ENCODE measurements around the gene C6orf47.

C6orf47 gene

DNA sequence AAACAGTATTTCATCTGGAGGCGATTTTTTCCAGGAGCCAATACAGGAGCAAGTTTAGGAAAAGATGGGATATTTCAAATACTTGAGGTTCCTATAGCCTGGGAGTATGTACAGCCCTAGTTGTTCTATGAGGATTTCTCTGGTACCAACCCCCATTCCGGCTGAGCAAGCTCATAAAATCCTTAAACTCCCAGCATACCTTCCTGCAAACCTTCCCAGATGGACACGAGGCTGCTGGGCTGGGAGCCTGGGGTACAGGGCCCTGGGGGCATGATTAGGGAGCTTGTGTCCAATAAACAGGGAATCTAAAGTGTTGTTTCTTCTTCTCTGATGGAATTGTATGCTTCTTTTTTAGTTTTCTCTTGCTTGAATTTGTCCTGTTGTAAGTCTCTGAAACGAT lies 38.6 kb downstream of the C6orf47 start:
- TF ChIP-seq, protein P1, sequence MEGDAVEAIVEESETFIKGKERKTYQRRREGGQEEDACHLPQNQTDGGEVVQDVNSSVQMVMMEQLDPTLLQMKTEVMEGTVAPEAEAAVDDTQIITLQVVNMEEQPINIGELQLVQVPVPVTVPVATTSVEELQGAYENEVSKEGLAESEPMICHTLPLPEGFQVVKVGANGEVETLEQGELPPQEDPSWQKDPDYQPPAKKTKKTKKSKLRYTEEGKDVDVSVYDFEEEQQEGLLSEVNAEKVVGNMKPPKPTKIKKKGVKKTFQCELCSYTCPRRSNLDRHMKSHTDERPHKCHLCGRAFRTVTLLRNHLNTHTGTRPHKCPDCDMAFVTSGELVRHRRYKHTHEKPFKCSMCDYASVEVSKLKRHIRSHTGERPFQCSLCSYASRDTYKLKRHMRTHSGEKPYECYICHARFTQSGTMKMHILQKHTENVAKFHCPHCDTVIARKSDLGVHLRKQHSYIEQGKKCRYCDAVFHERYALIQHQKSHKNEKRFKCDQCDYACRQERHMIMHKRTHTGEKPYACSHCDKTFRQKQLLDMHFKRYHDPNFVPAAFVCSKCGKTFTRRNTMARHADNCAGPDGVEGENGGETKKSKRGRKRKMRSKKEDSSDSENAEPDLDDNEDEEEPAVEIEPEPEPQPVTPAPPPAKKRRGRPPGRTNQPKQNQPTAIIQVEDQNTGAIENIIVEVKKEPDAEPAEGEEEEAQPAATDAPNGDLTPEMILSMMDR (IDR thresholded peaks at IDR 0.05; ENCODE audit: borderline replicate concordance, insufficient read depth, low read depth, low read length): no peak

DNA sequence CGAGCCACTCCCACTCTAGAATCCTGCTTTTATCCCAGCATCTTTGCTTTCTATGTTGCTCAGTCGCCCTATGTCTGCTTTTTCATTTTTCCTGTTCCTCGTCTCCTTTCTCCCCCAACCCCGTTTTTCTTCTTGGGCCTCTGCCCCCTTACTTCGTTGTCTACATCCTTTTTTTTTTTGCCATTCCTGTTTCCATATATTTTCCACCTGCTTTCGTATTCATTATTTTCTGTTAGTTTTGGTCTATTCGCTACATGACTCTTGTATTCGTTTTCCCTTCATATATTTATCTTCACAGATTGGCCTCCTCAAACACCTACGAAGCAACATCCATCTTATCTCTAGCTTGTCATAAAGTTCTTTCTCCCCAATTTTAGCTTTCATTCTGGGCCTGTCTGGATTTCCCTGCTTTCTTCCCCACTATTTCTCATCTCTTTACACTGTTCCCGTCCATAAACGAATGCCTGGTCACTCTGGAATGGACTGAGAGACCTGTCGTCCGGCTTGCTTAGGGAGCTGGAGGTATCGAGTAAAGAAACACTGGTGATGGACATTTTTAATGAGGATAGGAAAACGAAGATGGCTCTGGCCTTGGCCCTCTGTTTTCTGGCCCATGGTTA lies 39.1 kb downstream of the C6orf47 start:
- H3K4me3 ChIP-seq (ENCODE audit: low read depth, low read length): peak overlapping the region; percentile 69
- TF ChIP-seq, protein P1 (IDR thresholded peaks at IDR 0.05; ENCODE audit: borderline replicate concordance, insufficient read depth, low read depth, low read length): no peak

More for the DNA sequence above, 38.6 kb downstream of the C6orf47 start:
- peak overlapping the region; percentile 69 for H3K4me3 ChIP-seq (ENCODE audit: low read depth, low read length)

DNA sequence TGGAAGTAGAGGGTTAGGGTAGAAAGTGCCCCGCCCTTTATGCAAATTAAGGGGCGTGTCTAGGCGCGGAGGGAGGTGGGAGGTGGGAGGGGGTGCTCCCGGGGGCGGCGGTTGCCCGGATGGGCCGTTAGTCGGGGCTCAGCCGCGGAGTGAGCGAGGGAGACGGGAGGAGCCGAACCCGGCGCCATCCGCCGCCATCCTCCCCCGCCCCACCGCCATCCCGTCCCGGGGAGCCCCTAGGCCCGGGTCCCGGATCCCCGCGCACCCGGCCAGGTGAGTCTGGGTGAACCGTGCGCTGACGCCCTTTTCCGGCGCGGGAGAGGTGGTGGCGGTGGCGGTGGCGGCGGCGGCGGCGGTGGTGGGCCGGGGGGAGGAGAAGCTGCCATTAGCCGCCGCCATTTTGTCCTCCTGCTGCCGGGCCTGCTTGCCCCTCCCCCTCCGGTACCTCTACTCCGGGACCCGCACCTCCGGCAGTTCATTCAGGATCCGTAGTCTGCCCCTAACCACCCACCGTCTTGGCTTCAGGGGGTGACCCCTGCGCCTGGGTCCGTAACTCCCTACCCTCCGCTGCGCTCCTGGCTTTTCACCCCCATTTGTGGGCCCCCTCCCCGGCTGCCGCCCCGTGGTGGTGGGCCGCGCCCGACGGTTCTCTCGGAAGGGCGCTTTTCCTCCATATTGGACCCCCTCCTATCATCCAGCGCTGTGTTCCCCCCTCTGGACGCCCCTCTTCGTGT lies 39.8 kb downstream of the C6orf47 start, which contains the start of gene PRRC2A:
PRRC2A (plus strand) TSS at position 130 of the 734 bp plus-strand sequence. CDS start 2,075 bp downstream, outside the sequence.
- TF ChIP-seq, protein P1 (IDR thresholded peaks at IDR 0.05; ENCODE audit: borderline replicate concordance, insufficient read depth, low read depth, low read length): no peak
- peak within 1 kb of the TSS; percentile 69 for H3K4me3 ChIP-seq (ENCODE audit: low read depth, low read length)

DNA sequence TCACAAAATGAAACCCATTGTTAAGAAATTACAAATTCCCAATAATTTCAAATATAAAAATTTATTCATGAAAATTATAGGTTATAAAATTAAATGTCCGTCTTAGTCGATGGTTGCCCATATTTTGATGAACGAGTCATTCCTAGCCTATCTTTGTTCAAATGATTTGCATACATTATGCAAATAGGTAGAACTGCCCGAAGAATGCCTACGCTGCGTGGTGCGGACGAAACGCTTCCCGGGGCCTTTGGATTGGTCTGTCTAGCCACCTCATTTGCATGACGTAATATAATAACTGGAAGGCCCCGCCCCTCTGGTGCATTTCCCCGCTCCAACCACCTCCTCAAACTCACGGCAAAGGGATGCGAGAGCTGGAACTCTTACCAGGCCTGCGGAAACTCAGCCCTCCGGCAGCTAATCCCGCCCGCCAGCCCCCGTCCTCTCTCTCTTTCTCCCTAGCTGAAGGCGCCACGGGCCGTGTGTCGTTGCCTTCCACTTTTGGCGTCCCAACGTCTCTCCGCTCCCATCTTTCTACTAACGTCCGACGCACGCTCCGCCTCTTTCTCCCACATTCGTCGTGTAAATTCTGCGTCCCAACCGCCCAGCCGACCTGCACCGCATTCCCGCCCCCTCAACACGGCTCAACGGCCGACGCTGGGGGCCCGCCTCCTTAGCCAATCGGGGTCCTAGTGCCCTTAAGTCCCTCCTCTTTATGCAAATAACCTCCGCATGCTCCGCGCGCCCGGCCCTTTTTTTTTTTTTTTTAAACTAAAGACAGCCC lies 40.6 kb downstream of the C6orf47 start:
- peak overlapping the region; percentile 58 for H3K4me3 ChIP-seq (ENCODE audit: low read depth, low read length)
- TF ChIP-seq, protein P1 (IDR thresholded peaks at IDR 0.05; ENCODE audit: borderline replicate concordance, insufficient read depth, low read depth, low read length): no peak

DNA sequence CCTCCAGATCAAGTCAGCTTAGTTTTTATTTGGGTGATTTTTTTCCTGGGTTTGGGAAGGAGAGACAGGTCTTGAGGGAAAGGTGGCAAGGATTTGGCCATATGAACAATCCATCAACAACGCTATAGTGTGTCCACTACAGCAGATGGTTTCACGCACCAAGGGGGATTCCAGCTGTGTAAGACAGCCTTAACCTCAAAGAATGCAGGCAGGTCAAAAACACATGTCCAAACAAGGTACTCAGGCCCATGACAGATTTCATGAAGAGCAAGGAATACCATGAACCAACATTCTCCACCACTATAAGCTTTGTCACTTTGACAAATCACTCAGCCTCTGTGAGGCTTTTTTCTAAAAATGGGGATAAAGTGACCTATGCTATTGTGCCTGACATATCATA lies 43.6 kb downstream of the C6orf47 start:
- TF ChIP-seq, protein P1 (IDR thresholded peaks at IDR 0.05; ENCODE audit: borderline replicate concordance, insufficient read depth, low read depth, low read length): no peak
- H3K4me3 ChIP-seq (ENCODE audit: low read depth, low read length): no peak overlapping the region

DNA sequence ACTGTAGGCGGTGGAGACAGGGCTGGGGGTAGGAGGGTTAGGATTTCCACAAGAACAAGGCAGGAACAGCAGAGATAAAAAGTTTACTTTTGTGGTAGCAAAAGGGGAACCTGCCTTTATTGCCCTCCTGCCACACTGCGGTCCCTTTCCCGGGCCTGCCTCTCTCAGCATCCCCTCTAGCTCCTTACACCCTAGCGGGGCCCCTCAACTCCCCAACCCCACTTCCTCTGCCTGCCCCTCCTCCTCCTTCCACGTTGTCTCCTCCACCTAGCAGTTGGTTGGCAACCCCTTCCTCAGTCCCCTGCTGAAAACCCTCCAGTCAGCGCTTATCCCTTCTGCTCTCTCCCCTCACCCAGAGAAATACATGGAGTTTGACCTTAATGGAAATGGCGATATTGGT lies 44.8 kb downstream of the C6orf47 start:
- peak overlapping the region; percentile 34 for H3K4me3 ChIP-seq (ENCODE audit: low read depth, low read length)
- TF ChIP-seq, protein P1 (IDR thresholded peaks at IDR 0.05; ENCODE audit: borderline replicate concordance, insufficient read depth, low read depth, low read length): no peak

All from GM12875 (cell line).